Tongue (tissue), 2 donors: ENCODE measurements around the gene PLK2. TPM values are rescaled to one million over a fixed set of nuclear protein-coding genes. Genes with fewer than 3 reads are reported as not detected.

ENCODE experiments used
- DNase-seq: peaks from one replicate; pipeline ENCODE4 v3.0.0-alpha.2; 2015
- total RNA-seq: library from RNA; depleted of rRNA; stranded (reverse); fragments of >200 nt; gene quantifications from one replicate; pipeline ENCODE4 v1.2.3, GENCODE V29; 2014

Gene PLK2
- total RNA-seq, 1 donor from 2014 or later = 204 TPM

GRCh38 chr5:58450018-58450417 lies 9.9 kb downstream of the PLK2 start:
- no peak for DNase-seq

GRCh38 chr5:58447226-58447625 lies 12.7 kb downstream of the PLK2 start:
- DNase-seq = no peak

GRCh38 chr5:58446024-58446423 lies 13.9 kb downstream of the PLK2 start:
- no peak for DNase-seq

- DNase-seq = no peak
Measured at GRCh38 chr5:58444805-58445204, 15.1 kb downstream of the PLK2 start.

GRCh38 chr5:58440901-58441460 lies 18.9 kb downstream of the PLK2 start:
- DNase-seq = no peak

GRCh38 chr5:58439094-58439644 lies 20.7 kb downstream of the PLK2 start:
- no peak for DNase-seq

GRCh38 chr5:58437661-58438060 lies 22.2 kb downstream of the PLK2 start:
- DNase-seq = no peak

- DNase-seq = no peak
Measured at GRCh38 chr5:58431832-58432231, 28.1 kb downstream of the PLK2 start.

GRCh38 chr5:58412932-58413331 lies 47.0 kb downstream of the PLK2 start:
- DNase-seq = no peak

- no peak for DNase-seq
Measured at GRCh38 chr5:58412081-58412480, 47.8 kb downstream of the PLK2 start.

GRCh38 chr5:58411372-58411771 lies 48.5 kb downstream of the PLK2 start:
- DNase-seq = no peak

- peak; percentile 60 for DNase-seq
Measured at GRCh38 chr5:58410441-58410840, 49.4 kb downstream of the PLK2 start.

- DNase-seq = no peak
Measured at GRCh38 chr5:58407042-58407719, 52.7 kb downstream of the PLK2 start.

- no peak for DNase-seq
Measured at GRCh38 chr5:58406394-58406793, 53.5 kb downstream of the PLK2 start.

GRCh38 chr5:58405175-58405574 lies 54.7 kb downstream of the PLK2 start:
- no peak for DNase-seq

- no peak for DNase-seq
Measured at GRCh38 chr5:58404734-58405133, 55.2 kb downstream of the PLK2 start.

Other genes starting within 250 kb of the PLK2 start
- gene GAPT, start 31.3 kb upstream of the PLK2 start, total RNA-seq = 4.0 TPM
- gene RAB3C, start 123.0 kb upstream of the PLK2 start, total RNA-seq = 0.21 TPM